ENCODE measurements around the gene ATXN3L. TPM values are rescaled to one million over a fixed set of nuclear protein-coding genes. Genes with fewer than 3 reads are reported as not detected.
A peak's percentile ranks its signal among the peaks of the same experiment; 100 is the strongest.

Gene ATXN3L
- total and polyA plus RNA-seq, 2 donors from 2014 or later = not detected

DNA sequence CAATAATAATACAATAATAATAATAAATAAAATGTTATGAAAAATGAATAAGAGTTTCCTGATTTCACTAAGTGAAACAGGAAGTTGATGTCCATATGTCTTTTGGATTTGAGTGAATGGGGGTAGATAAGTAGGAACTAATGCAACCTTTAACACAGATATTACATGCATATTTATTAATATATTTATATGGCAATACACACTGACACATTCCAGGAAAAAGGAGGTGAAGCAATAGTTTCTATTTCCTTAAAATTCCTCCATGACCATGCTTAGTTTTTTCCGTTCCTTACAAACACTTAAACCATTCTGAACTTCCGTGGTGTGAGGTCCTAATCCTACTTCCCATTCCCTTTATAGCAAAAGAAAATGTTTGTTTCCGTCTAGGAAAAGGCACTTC, 48.3 kb downstream of the ATXN3L start:
- TF ChIP-seq, protein P1, sequence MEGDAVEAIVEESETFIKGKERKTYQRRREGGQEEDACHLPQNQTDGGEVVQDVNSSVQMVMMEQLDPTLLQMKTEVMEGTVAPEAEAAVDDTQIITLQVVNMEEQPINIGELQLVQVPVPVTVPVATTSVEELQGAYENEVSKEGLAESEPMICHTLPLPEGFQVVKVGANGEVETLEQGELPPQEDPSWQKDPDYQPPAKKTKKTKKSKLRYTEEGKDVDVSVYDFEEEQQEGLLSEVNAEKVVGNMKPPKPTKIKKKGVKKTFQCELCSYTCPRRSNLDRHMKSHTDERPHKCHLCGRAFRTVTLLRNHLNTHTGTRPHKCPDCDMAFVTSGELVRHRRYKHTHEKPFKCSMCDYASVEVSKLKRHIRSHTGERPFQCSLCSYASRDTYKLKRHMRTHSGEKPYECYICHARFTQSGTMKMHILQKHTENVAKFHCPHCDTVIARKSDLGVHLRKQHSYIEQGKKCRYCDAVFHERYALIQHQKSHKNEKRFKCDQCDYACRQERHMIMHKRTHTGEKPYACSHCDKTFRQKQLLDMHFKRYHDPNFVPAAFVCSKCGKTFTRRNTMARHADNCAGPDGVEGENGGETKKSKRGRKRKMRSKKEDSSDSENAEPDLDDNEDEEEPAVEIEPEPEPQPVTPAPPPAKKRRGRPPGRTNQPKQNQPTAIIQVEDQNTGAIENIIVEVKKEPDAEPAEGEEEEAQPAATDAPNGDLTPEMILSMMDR (IDR thresholded peaks at IDR 0.05; ENCODE audit: borderline replicate concordance, extremely low read depth, insufficient read depth) = no peak
- Histone ChIP-seq H3K36me3 (ENCODE audit: control insufficient read depth in 2 of 3, insufficient read depth in 3 of 3, low read length in 3 of 3) (no peaks in the 10 kb centered on the region), H3K9me3 (ENCODE audit: control insufficient read depth in 2 of 3, insufficient read depth in 1 of 3, low read length in 3 of 3) (no peaks in the 10 kb centered on the region), H3K27ac (ENCODE audit: low read depth in 2 of 2, low read length in 2 of 2) (no peak overlapping the region), H3K4me1 (ENCODE audit: control insufficient read depth in 2 of 3, insufficient read depth in 2 of 3, low read depth in 1 of 3, low read length in 3 of 3) (no peaks in the 10 kb centered on the region), H3K4me3 (ENCODE audit: low read length in 3 of 3) (no peak overlapping the region), H3K27me3 (ENCODE audit: control insufficient read depth, insufficient read depth, low read length) (peaks cover 2% of the 10 kb centered on the region), H3K9ac (ENCODE audit: low read length in 3 of 3) (no peak overlapping the region)
- FAIRE-seq (peak; percentile 82), DNase-seq (no peak)
- intact Hi-C loops (cut with DNase I) = no loop called here

DNA sequence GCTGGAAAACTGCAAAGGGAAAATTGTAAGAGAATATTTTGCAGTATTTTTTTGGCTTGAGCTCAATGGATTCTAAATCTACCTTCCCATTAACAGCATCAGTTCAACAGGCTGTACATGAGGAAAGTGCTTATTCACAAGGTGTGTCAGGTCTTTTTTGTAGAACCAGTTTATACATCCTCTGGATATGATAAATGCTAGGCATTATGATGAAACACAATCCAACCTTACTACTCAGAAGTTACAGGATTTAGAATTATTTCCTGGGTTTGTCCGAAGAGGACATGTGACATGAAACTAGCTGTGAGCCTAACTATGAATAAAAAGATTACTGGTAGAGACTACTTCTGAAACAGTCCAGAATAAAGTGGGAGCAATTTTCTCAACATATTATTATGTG, 49.5 kb downstream of the ATXN3L start:
- Histone ChIP-seq H3K4me3 (ENCODE audit: low read length in 3 of 3) (no peak overlapping the region), H3K4me1 (ENCODE audit: control insufficient read depth in 2 of 3, insufficient read depth in 2 of 3, low read depth in 1 of 3, low read length in 3 of 3) (peaks cover 0 to 4% (median 0%) of the 10 kb centered on the region in 3 donors), H3K9ac (ENCODE audit: low read length in 3 of 3) (no peak overlapping the region), H3K27ac (ENCODE audit: low read depth in 2 of 2, low read length in 2 of 2) (no peak overlapping the region), H3K27me3 (ENCODE audit: control insufficient read depth, insufficient read depth, low read length) (peaks cover 4% of the 10 kb centered on the region), H3K9me3 (ENCODE audit: control insufficient read depth in 2 of 3, insufficient read depth in 1 of 3, low read length in 3 of 3) (no peaks in the 10 kb centered on the region), H3K36me3 (ENCODE audit: control insufficient read depth in 2 of 3, insufficient read depth in 3 of 3, low read length in 3 of 3) (no peaks in the 10 kb centered on the region)
- intact Hi-C loops (cut with DNase I) = no loop called here
- DNase-seq (no peak), FAIRE-seq (no peak)
- TF ChIP-seq, protein P1 (IDR thresholded peaks at IDR 0.05; ENCODE audit: borderline replicate concordance, extremely low read depth, insufficient read depth) = no peak

DNA sequence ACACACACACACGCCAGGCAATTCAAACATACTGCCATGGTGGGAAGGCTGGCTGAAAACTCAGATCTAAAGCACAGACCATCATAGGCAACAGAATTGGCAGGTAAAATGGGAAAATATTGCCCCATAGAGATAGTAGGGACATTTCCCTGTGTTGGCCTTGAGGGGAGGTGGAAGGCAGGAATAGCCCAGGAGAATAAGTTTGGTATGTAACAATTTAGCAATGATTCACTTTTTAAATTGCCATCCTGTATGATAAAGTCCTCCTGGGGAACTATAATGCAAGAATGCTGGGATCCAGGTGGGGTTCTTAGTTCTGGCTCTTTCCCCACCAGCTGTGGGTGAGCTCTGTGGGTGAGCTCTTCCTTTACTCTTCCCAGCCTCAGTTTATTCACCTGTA, 51.0 kb downstream of the ATXN3L start:
- H3K4me3 ChIP-seq (ENCODE audit: low read length in 3 of 3) = no peak overlapping the region
- H3K9me3 ChIP-seq (ENCODE audit: control insufficient read depth in 2 of 3, insufficient read depth in 1 of 3, low read length in 3 of 3) = peaks cover 0 to 2% (median 0%) of the 10 kb centered on the region in 3 donors
- H3K9ac ChIP-seq (ENCODE audit: low read length in 3 of 3) = no peak overlapping the region
- no peak for DNase-seq
- FAIRE-seq = no peak
- H3K27me3 ChIP-seq (ENCODE audit: control insufficient read depth, insufficient read depth, low read length) = peaks cover 2% of the 10 kb centered on the region
- no peak overlapping the region for H3K27ac ChIP-seq (ENCODE audit: low read depth in 2 of 2, low read length in 2 of 2)
- TF ChIP-seq, protein P1 (IDR thresholded peaks at IDR 0.05; ENCODE audit: borderline replicate concordance, extremely low read depth, insufficient read depth) = no peak
- H3K36me3 ChIP-seq (ENCODE audit: control insufficient read depth in 2 of 3, insufficient read depth in 3 of 3, low read length in 3 of 3) = no peaks in the 10 kb centered on the region
- intact Hi-C loops (cut with DNase I) = no loop called here
- peaks cover 0 to 8% (median 0%) of the 10 kb centered on the region in 3 donors for H3K4me1 ChIP-seq (ENCODE audit: control insufficient read depth in 2 of 3, insufficient read depth in 2 of 3, low read depth in 1 of 3, low read length in 3 of 3)

Other genes starting within 250 kb of the ATXN3L start
- gene EGFL6, start 249.5 kb upstream of the ATXN3L start, total RNA-seq = not detected
- 0.43 TPM for gene EGFL6, start 249.5 kb upstream of the ATXN3L start, polyA plus RNA-seq (ENCODE audit: insufficient read depth, low read depth, low replicate concordance)

Measured in kidney (tissue), 14 donors.